H1 (cell line): Measurements from ENCODE around the gene SH3RF3. TPM values are rescaled to one million over a fixed set of nuclear protein-coding genes. Genes with fewer than 3 reads are reported as not detected.

Experiments used
- CTCF ChIA-PET: fragments of 300-600 bp; sonication (Branson Sonifier 250); formaldehyde crosslinking; loops from one replicate; lab custom pipeline; 2021; ENCODE audit not compliant: partially characterized antibody; lab: Charles Lee
- POLR2A ChIA-PET: fragments of 300-600 bp; sonication (Branson Sonifier 250); formaldehyde crosslinking; loops from one replicate; lab custom pipeline; 2021; ENCODE audit warnings: inconsistent platforms; ENCODE audit not compliant: partially characterized antibody; lab: Charles Lee
- DNase-seq, 2 experiments: peaks; one replicate each; pipeline versions ENCODE4 v3.0.0 to v3.0.0-alpha.2; 2010 to 2022; ENCODE audit warnings: low spot score in 2 of 2, low read depth in 1 of 2, mixed read lengths in 1 of 2
- FAIRE-seq: peaks from 2 replicates; lab custom pipeline; 2011; peaks lifted over from hg19 to GRCh38; lab: Jason Lieb, UNC
- H2AFZ ChIP-seq: 2 replicates; pipeline ENCODE4 v1.8.1; 2012; ENCODE audit warnings: low read length, inconsistent platforms
- H2AK5ac ChIP-seq: 2 replicates; pipeline ENCODE4 v1.6.1; 2013; ENCODE audit warnings: low read depth, low read length
- H2BK120ac ChIP-seq: replicated peaks from 2 replicates; pipeline ENCODE3; 2013; ENCODE audit warnings: low read depth, low read length, inconsistent platforms
- H2BK12ac ChIP-seq: 2 replicates; pipeline ENCODE4 v1.6.1; 2013; ENCODE audit warnings: low read depth, low read length
- H2BK15ac ChIP-seq: 2 replicates; pipeline ENCODE4 v1.6.1; 2013; ENCODE audit warnings: low read length
- H2BK20ac ChIP-seq: 2 replicates; pipeline ENCODE4 v1.6.1; 2013; ENCODE audit warnings: low read length
- H2BK5ac ChIP-seq: 2 replicates; pipeline ENCODE4 v1.6.1; 2013; ENCODE audit warnings: low read depth, low read length
- H3K14ac ChIP-seq: 2 replicates; pipeline ENCODE4 v1.6.1; 2013; ENCODE audit warnings: inconsistent platforms; ENCODE audit not compliant: insufficient read length
- H3K18ac ChIP-seq: 2 replicates; pipeline ENCODE4 v1.6.1; 2013; ENCODE audit warnings: low read length; ENCODE audit errors: extremely low read depth
- H3K23ac ChIP-seq: 2 replicates; pipeline ENCODE4 v1.6.1; 2013; ENCODE audit warnings: inconsistent platforms; ENCODE audit not compliant: insufficient read length
- H3K23me2 ChIP-seq: 2 replicates; pipeline ENCODE4 v1.6.1; 2013; ENCODE audit warnings: low read depth, low read length
- H3K27ac ChIP-seq: 2 replicates; pipeline ENCODE4 v1.6.1; 2011; ENCODE audit warnings: low read depth, low read length, inconsistent platforms
- H3K27me3 ChIP-seq, 4 experiments: replicated peaks in 1 of 4; 1 replicate in 1 of 4; 2 replicates in 3 of 4; pipeline versions ENCODE4 v1.6.1 to v1.8.1; 2011 to 2013; ENCODE audit warnings: low read length in 3 of 4, mild to moderate bottlenecking in 3 of 4, inconsistent platforms in 2 of 4, mixed read lengths in 2 of 4, moderate library complexity in 1 of 4; ENCODE audit not compliant: control insufficient read depth in 3 of 4, insufficient read depth in 3 of 4; ENCODE audit errors: extremely low read depth in 1 of 4
- H3K36me3 ChIP-seq, 4 experiments: 2 replicates each; pipeline versions ENCODE4 v1.6.1 to v1.8.1; 2011 to 2013; ENCODE audit warnings: mild to moderate bottlenecking in 4 of 4, low read length in 3 of 4, moderate library complexity in 2 of 4, control low read depth in 1 of 4, inconsistent platforms in 1 of 4; ENCODE audit not compliant: insufficient read depth in 4 of 4, control insufficient read depth in 2 of 4
- H3K4ac ChIP-seq: replicated peaks from 2 replicates; pipeline ENCODE3; 2013; ENCODE audit warnings: low read length, low read depth, mixed read lengths, inconsistent platforms; ENCODE audit not compliant: insufficient read length
- H3K4me1 ChIP-seq, 4 experiments: replicated peaks in 1 of 4; 1 replicate in 1 of 4; 2 replicates in 3 of 4; pipeline versions ENCODE4 v1.6.1 to v1.8.1; 2011 to 2013; ENCODE audit warnings: low read length in 3 of 4, inconsistent platforms in 2 of 4, mixed read lengths in 1 of 4; ENCODE audit not compliant: insufficient read depth in 4 of 4, control insufficient read depth in 3 of 4
- H3K4me2 ChIP-seq, 2 experiments: 2 replicates each; pipeline versions ENCODE4 v1.6.1 to v1.8.1; 2011 to 2013; ENCODE audit warnings: low read depth in 2 of 2, low read length in 2 of 2, control low read depth in 1 of 2, inconsistent platforms in 1 of 2, mild to moderate bottlenecking in 1 of 2; ENCODE audit not compliant: insufficient read depth in 1 of 2
- H3K4me3 ChIP-seq, 4 experiments: fragments of 200-600, 300-600 bp in 1 of 4; sonication (generic), shearing (Covaris generic), sonication (Bioruptor Twin) in 1 of 4; 2 replicates each; pipeline versions ENCODE4 v1.5.1 to v1.8.1; 2011 to 2016; ENCODE audit warnings: low read length in 4 of 4, low read depth in 3 of 4, control low read depth in 2 of 4, inconsistent platforms in 2 of 4, mild to moderate bottlenecking in 2 of 4, mixed read lengths in 1 of 4, moderate library complexity in 1 of 4; ENCODE audit not compliant: insufficient read depth in 2 of 4; ENCODE audit errors: extremely low read depth in 1 of 4
- H3K56ac ChIP-seq: replicated peaks from 2 replicates; pipeline ENCODE3; 2013; ENCODE audit warnings: low read depth, mild to moderate bottlenecking, mixed read lengths, low read length, inconsistent platforms; ENCODE audit not compliant: insufficient read length
- H3K79me1 ChIP-seq: 2 replicates; pipeline ENCODE4 v1.6.1; 2013; ENCODE audit warnings: low read depth, low read length, control low read depth
- H3K79me2 ChIP-seq, 2 experiments: 2 replicates each; pipeline versions ENCODE4 v1.6.1 to v1.8.1; 2012 to 2013; ENCODE audit warnings: low read length in 2 of 2, mild to moderate bottlenecking in 2 of 2, inconsistent platforms in 1 of 2; ENCODE audit not compliant: insufficient read depth in 2 of 2, control insufficient read depth in 1 of 2
- H3K9ac ChIP-seq, 4 experiments: replicated peaks in 1 of 4; 1 replicate in 1 of 4; 2 replicates in 3 of 4; pipeline versions ENCODE4 v1.6.1 to v1.8.1; 2011 to 2013; ENCODE audit warnings: low read depth in 3 of 4, low read length in 3 of 4, control low read depth in 2 of 4, mild to moderate bottlenecking in 2 of 4, moderate library complexity in 2 of 4, inconsistent platforms in 1 of 4; ENCODE audit errors: extremely low read depth in 1 of 4
- H3K9me3 ChIP-seq, 2 experiments: 2 replicates each; pipeline versions ENCODE4 v1.6.1 to v1.8.1; 2012 to 2013; ENCODE audit warnings: mild to moderate bottlenecking in 2 of 2, moderate library complexity in 2 of 2, control low read depth in 1 of 2, inconsistent platforms in 1 of 2, low read depth in 1 of 2, low read length in 1 of 2, mixed read lengths in 1 of 2; ENCODE audit not compliant: insufficient read depth in 2 of 2
- H4K20me1 ChIP-seq, 2 experiments: replicated peaks in 1 of 2; 2 replicates each; pipeline versions ENCODE3 to v1.8.1; 2011 to 2013; ENCODE audit warnings: inconsistent platforms in 2 of 2, low read length in 2 of 2, mild to moderate bottlenecking in 1 of 2; ENCODE audit not compliant: insufficient read depth in 2 of 2, control insufficient read depth in 1 of 2
- H4K5ac ChIP-seq: 2 replicates; pipeline ENCODE4 v1.6.1; 2013; ENCODE audit warnings: low read length, low read depth, mixed read lengths, inconsistent platforms; ENCODE audit not compliant: insufficient read length
- H4K8ac ChIP-seq: 2 replicates; pipeline ENCODE4 v1.8.0; 2013; ENCODE audit warnings: mild to moderate bottlenecking, moderate library complexity, low read length, inconsistent platforms; ENCODE audit not compliant: insufficient read depth; ENCODE audit errors: extremely low read depth
- H4K91ac ChIP-seq: replicated peaks from 2 replicates; pipeline ENCODE3; 2013; ENCODE audit warnings: low read length, mixed read lengths, inconsistent platforms; ENCODE audit not compliant: insufficient read length
- BCL11A ChIP-seq, 2 experiments: IDR thresholded peaks; one replicate each; pipeline ENCODE4 v1.6.1; 2011; ENCODE audit warnings: low read depth in 2 of 2, low read length in 2 of 2, mild to moderate bottlenecking in 2 of 2
- CHD2 ChIP-seq: IDR thresholded peaks from 2 replicates; pipeline ENCODE4 v1.6.1; 2012; ENCODE audit warnings: low read length, improper control_type of control experiment
- CREB1 ChIP-seq: IDR thresholded peaks from 2 replicates; pipeline ENCODE4 v1.6.1; 2012; ENCODE audit warnings: inconsistent platforms
- EP300 ChIP-seq, 2 experiments: IDR thresholded peaks; 1 replicate in 1 of 2; 2 replicates in 1 of 2; pipeline ENCODE4 v1.6.1; 2011 to 2012; ENCODE audit warnings: low read depth in 2 of 2, low read length in 2 of 2, mild to moderate bottlenecking in 2 of 2, borderline replicate concordance in 1 of 2, inconsistent platforms in 1 of 2, moderate library complexity in 1 of 2
- GABPA ChIP-seq: IDR thresholded peaks from 2 replicates; pipeline ENCODE4 v1.6.1; 2011; ENCODE audit warnings: mild to moderate bottlenecking, low read length, moderate library complexity, borderline replicate concordance; ENCODE audit not compliant: insufficient read depth
- GTF2F1 ChIP-seq: IDR thresholded peaks from 2 replicates; pipeline ENCODE4 v1.6.1; 2012; ENCODE audit warnings: low read depth, low read length, improper control_type of control experiment, borderline replicate concordance
- JUND ChIP-seq: IDR thresholded peaks from 2 replicates; pipeline ENCODE4 v1.6.1; 2011; ENCODE audit warnings: mild to moderate bottlenecking, improper control_type of control experiment, low read length
- NANOG ChIP-seq: IDR thresholded peaks from 2 replicates; pipeline ENCODE4 v1.6.1; 2011; ENCODE audit warnings: low read length, low read depth, mild to moderate bottlenecking, inconsistent platforms; ENCODE audit not compliant: insufficient read depth, poor library complexity, severe bottlenecking
- POLR2A ChIP-seq, 2 experiments: IDR thresholded peaks; 1 replicate in 1 of 2; 2 replicates in 1 of 2; pipeline ENCODE4 v1.6.1; 2011; ENCODE audit warnings: low read depth in 2 of 2, low read length in 2 of 2, mild to moderate bottlenecking in 2 of 2; ENCODE audit errors: control extremely low read depth in 1 of 2
- RAD21 ChIP-seq, 2 experiments: IDR thresholded peaks in 1 of 2; conservative IDR thresholded peaks in 1 of 2; 2 replicates each; pipeline ENCODE4 v1.6.1; 2011; ENCODE audit warnings: low read depth in 2 of 2, low read length in 2 of 2, improper control_type of control experiment in 1 of 2, inconsistent platforms in 1 of 2, mild to moderate bottlenecking in 1 of 2, moderate library complexity in 1 of 2
- SIN3A ChIP-seq, 2 experiments: IDR thresholded peaks in 1 of 2; conservative IDR thresholded peaks in 1 of 2; 2 replicates each; pipeline ENCODE4 v1.6.1; 2011 to 2012; ENCODE audit warnings: low read length in 2 of 2, improper control_type of control experiment in 1 of 2, low read depth in 1 of 2, mild to moderate bottlenecking in 1 of 2
- SP1 ChIP-seq: IDR thresholded peaks from 2 replicates; pipeline ENCODE4 v1.6.1; 2011; ENCODE audit warnings: low read depth, low read length
- SP4 ChIP-seq: IDR thresholded peaks from 2 replicates; pipeline ENCODE4 v1.6.1; 2012; ENCODE audit warnings: low read length, inconsistent platforms
- SRF ChIP-seq: IDR thresholded peaks from 2 replicates; pipeline ENCODE4 v1.6.1; 2011; ENCODE audit warnings: mild to moderate bottlenecking, low read depth, low read length, moderate library complexity
- SUZ12 ChIP-seq: fragments of 200-600 bp; sonication (generic); IDR thresholded peaks from 2 replicates; pipeline ENCODE4 v1.6.1; 2012; ENCODE audit warnings: mild to moderate bottlenecking, inconsistent platforms, low read length, moderate library complexity, mixed read lengths
- WGBS, 2 experiments: shearing (Covaris generic) in 1 of 2; methylation state at CpG; one replicate each; pipeline versions ENCODE4 v1.1.6 to v1.1.7; 2013 to 2015; ENCODE audit warnings: low lambda C conversion rate in 2 of 2, mixed read lengths in 2 of 2, inconsistent platforms in 1 of 2, low coverage in 1 of 2, missing lambda C conversion rate in 1 of 2; ENCODE audit not compliant: insufficient replicate concordance in 2 of 2, insufficient coverage in 1 of 2, insufficient read length in 1 of 2; ENCODE audit errors: extremely low coverage in 1 of 2, missing lambda C conversion rate in 1 of 2; 5-methylcytosine and 5-hydroxymethylcytosine counted together
- polyA plus RNA-seq, 7 experiments: library from polyadenylated mRNA; depleted of rRNA in 3 of 7; stranded (reverse) in 5 of 7; unstranded in 2 of 7; fragments of >200 nt in 5 of 7; fragments of 200-250 nt in 2 of 7; gene quantifications; 1 replicate in 5 of 7; 2 replicates in 1 of 7; 4 replicates in 1 of 7; pipeline versions ENCODE4 v1.2.1 to v1.2.3, GENCODE V29; 2011 to 2013; ENCODE audit warnings: missing spikeins in 2 of 7, mixed read lengths in 2 of 7
- total RNA-seq: library from RNA; stranded (reverse); fragmentation: NEBNext Ultra II Directional; extraction: Animal tissue kit (Norgen Biotek cat#: 25700); gene quantifications from 2 replicates; pipeline ENCODE4 v1.2.1, GENCODE V29; 2021

Gene SH3RF3
- total and polyA plus RNA-seq, 2 of the 8 experiments (the other 6 are each of a cell fraction or from before 2014, with no cell fraction given), result 0.11 to 0.65 TPM

GRCh38 chr2:109494351-109494750 is 365.3 kb downstream of the SH3RF3 start:
- Histone ChIP-seq H2BK120ac (no peak overlapping the region), H3K23ac (no peak overlapping the region), H4K91ac (no peak overlapping the region), H4K5ac (no peak overlapping the region), H4K20me1 (peaks cover 0 to 8% of the 10 kb centered on the region in 2 experiments), H3K4me3 (no peak overlapping the region), H3K9ac (no peak overlapping the region), H3K79me1 (no peaks in the 10 kb centered on the region), H3K18ac (no peak overlapping the region), H3K27me3 (no peaks in the 10 kb centered on the region), H3K79me2 (no peaks in the 10 kb centered on the region), H3K9me3 (no peaks in the 10 kb centered on the region), H3K23me2 (peaks cover 10% of the 10 kb centered on the region; the same call in 1 of the 2 replicates), H2BK5ac (no peak overlapping the region), H3K36me3 (no peaks in the 10 kb centered on the region), H2BK12ac (no peak overlapping the region), H3K56ac (no peak overlapping the region), H2BK20ac (no peak overlapping the region), H3K27ac (no peak overlapping the region), H2AFZ (no peak overlapping the region), H3K4me1 (no peaks in the 10 kb centered on the region), H3K14ac (no peak overlapping the region), H3K4ac (no peak overlapping the region), H3K4me2 (no peak overlapping the region), H2AK5ac (no peak overlapping the region), H2BK15ac (no peak overlapping the region), H4K8ac (no peak overlapping the region)
- POLR2A ChIA-PET, result no interaction called here
- CTCF ChIA-PET, result interaction anchor here (0.7 to 3.0 kb wide), 5 partner anchors 11 to 73 kb away, joined by 3 to 13 read pairs (median 3); no protein-coding TSS in a partner anchor
- FAIRE-seq (no peak), DNase-seq (no peak)
- WGBS, 2 experiments, result 83% methylated on average over 3 of the region's 3 CpGs; no CpG with 5 or more reads in 1 of the 2 experiments
- TF ChIP-seq SP4, result no peak
- no peak for TF ChIP-seq JUND
- TF ChIP-seq BCL11A (IDR thresholded peaks at IDR 0.05; ENCODE audit: low read depth in 2 of 2, low read length in 2 of 2), result no peak
- TF ChIP-seq SIN3A (conservative IDR thresholded peaks at IDR 0.05 in 1 of 2, IDR thresholded peaks at IDR 0.05 in 1 of 2; ENCODE audit: low read depth in 1 of 2, low read length in 2 of 2), result no peak
- TF ChIP-seq CHD2, result no peak
- no peak for TF ChIP-seq NANOG
- no peak for TF ChIP-seq SRF
- no peak for TF ChIP-seq GABPA
- no peak for TF ChIP-seq SP1
- no peak for TF ChIP-seq POLR2A (IDR thresholded peaks at IDR 0.05; ENCODE audit: control extremely low read depth in 1 of 2, low read depth in 2 of 2, low read length in 2 of 2)
- TF ChIP-seq EP300 (IDR thresholded peaks at IDR 0.05; ENCODE audit: borderline replicate concordance in 1 of 2, low read depth in 2 of 2, low read length in 2 of 2), result no peak
- no peak for TF ChIP-seq GTF2F1
- no peak for TF ChIP-seq RAD21 (IDR thresholded peaks at IDR 0.05 in 1 of 2, conservative IDR thresholded peaks at IDR 0.05 in 1 of 2; ENCODE audit: low read depth in 2 of 2, low read length in 2 of 2)
- no peak for TF ChIP-seq CREB1
- TF ChIP-seq SUZ12, result no peak
